Ishikawa (cell line): ENCODE measurements around the gene MLC1.

Source experiments
- CEBPB ChIP-seq: IDR thresholded peaks from 2 replicates; pipeline ENCODE4 v1.6.1; 2012
- CREB1 ChIP-seq: IDR thresholded peaks from 2 replicates; pipeline ENCODE4 v1.6.1; 2012; ENCODE audit warnings: low read depth
- EGR1 ChIP-seq: IDR thresholded peaks from 2 replicates; pipeline ENCODE4 v1.6.1; 2012
- EP300 ChIP-seq: IDR thresholded peaks from 2 replicates; pipeline ENCODE4 v1.6.1; 2012; ENCODE audit warnings: borderline replicate concordance
- FOXM1 ChIP-seq: IDR thresholded peaks from 2 replicates; pipeline ENCODE4 v1.6.1; 2012; ENCODE audit warnings: low read depth, borderline replicate concordance
- MAX ChIP-seq: IDR thresholded peaks from 2 replicates; pipeline ENCODE4 v1.6.1; 2012
- NFIC ChIP-seq: IDR thresholded peaks from 2 replicates; pipeline ENCODE4 v1.6.1; 2012
- RAD21 ChIP-seq: IDR thresholded peaks from 2 replicates; pipeline ENCODE4 v1.6.1; 2012; ENCODE audit warnings: low read depth
- TAF1 ChIP-seq: IDR thresholded peaks from 2 replicates; pipeline ENCODE4 v1.6.1; 2012; ENCODE audit warnings: low read depth, mild to moderate bottlenecking
- TCF12 ChIP-seq: IDR thresholded peaks from 2 replicates; pipeline ENCODE4 v1.6.1; 2012; ENCODE audit warnings: low read depth
- TEAD4 ChIP-seq: IDR thresholded peaks from 2 replicates; pipeline ENCODE4 v1.6.1; 2012
- YY1 ChIP-seq: IDR thresholded peaks from 2 replicates; pipeline ENCODE4 v1.6.1; 2012; ENCODE audit warnings: low read depth
- ZBTB7A ChIP-seq: IDR thresholded peaks from 2 replicates; pipeline ENCODE4 v1.6.1; 2012; ENCODE audit warnings: low read depth
- TF ChIP-seq, protein P1 (sequence below): IDR thresholded peaks from 2 replicates; pipeline ENCODE4 v1.6.1; 2012; ENCODE audit warnings: low read depth, mild to moderate bottlenecking

DNA sequence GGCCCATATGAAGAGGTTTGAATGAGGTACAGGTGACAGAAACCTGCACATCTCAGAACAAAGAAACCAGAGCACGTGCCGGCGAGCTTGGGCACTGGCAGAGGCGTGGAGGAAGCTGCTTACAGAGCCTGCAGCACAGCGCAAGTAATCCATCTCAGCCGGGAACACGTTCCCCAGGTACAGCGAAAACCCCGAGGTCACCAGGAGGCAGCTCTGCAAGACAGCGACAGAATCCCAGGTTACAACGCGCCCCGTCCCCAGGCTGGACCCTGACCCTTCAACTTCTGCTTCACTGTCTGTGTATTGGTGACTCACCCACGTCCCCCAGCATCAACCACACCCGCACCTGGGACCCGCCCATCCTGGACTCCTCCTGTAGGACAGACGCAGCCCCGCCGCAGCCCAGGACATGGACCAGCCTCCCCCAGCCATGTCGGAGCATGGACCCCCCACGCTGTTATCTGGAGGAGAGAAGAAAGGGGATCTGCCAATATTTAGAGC, 2.2 kb downstream of the MLC1 start:
- TF ChIP-seq EP300 (no peak), MAX (no peak), TAF1 (no peak), EGR1 (no peak), CREB1 (no peak), RAD21 (no peak), CEBPB (no peak), TCF12 (no peak), NFIC (no peak), FOXM1 (no peak), ZBTB7A (no peak), YY1 (no peak), TEAD4 (no peak)
- TF ChIP-seq, protein P1, sequence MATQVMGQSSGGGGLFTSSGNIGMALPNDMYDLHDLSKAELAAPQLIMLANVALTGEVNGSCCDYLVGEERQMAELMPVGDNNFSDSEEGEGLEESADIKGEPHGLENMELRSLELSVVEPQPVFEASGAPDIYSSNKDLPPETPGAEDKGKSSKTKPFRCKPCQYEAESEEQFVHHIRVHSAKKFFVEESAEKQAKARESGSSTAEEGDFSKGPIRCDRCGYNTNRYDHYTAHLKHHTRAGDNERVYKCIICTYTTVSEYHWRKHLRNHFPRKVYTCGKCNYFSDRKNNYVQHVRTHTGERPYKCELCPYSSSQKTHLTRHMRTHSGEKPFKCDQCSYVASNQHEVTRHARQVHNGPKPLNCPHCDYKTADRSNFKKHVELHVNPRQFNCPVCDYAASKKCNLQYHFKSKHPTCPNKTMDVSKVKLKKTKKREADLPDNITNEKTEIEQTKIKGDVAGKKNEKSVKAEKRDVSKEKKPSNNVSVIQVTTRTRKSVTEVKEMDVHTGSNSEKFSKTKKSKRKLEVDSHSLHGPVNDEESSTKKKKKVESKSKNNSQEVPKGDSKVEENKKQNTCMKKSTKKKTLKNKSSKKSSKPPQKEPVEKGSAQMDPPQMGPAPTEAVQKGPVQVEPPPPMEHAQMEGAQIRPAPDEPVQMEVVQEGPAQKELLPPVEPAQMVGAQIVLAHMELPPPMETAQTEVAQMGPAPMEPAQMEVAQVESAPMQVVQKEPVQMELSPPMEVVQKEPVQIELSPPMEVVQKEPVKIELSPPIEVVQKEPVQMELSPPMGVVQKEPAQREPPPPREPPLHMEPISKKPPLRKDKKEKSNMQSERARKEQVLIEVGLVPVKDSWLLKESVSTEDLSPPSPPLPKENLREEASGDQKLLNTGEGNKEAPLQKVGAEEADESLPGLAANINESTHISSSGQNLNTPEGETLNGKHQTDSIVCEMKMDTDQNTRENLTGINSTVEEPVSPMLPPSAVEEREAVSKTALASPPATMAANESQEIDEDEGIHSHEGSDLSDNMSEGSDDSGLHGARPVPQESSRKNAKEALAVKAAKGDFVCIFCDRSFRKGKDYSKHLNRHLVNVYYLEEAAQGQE = no peak
